Measurements from ENCODE around the gene TIMM10B. TPM values are rescaled to one million over a fixed set of nuclear protein-coding genes. Genes with fewer than 3 reads are reported as not detected.

The TIMM10B gene
- total and polyA plus RNA-seq, 2 of the 13 experiments (the other 11 are each of a cell fraction or from before 2014, with no cell fraction given): 34.9 to 39.5 TPM

DNA sequence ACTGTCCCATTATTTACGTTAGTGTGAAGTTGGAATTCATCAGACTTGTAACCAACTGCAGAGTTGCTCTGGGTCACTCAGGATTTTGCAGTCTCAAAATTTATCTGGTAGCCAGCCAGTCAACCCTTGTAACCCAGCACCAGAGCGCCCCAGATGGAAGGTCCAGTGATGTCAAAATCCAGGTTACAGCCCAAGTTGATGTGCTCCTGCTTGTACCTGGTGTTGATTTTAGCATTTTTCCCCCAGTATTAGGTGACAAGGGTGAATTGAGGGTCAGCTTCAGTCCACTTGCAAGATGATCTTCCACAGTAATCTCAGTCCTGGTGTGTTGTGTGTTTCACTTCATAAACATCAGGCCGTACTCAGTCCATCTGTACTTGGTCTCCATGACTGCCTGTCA, 7.5 kb downstream of the TIMM10B start:
- H3K79me2 ChIP-seq (ENCODE audit: insufficient read depth, low read length): no peaks in the 10 kb centered on the region
- H3K9me3 ChIP-seq (ENCODE audit: low read length): no peaks in the 10 kb centered on the region
- no peaks in the 10 kb centered on the region; the same call in 1 of the 2 replicates for H4K20me1 ChIP-seq (ENCODE audit: insufficient read depth, low read length)
- ChIA-PET CTCF (ENCODE audit: low intra/inter-chr PET ratio, low total read pairs) (no interaction called here), POLR2A (interaction anchor here (0.6 to 2.1 kb wide), 4 partner anchors 8 to 110 kb away, joined by 3 to 13 read pairs (median 8); partner anchors contain the start of genes ARFIP2 and TIMM10B)
- H3K27ac ChIP-seq (ENCODE audit: extremely low read length, insufficient read depth, low read length): no peak overlapping the region
- in situ Hi-C loops (cut with HindIII; ENCODE audit: extremely low pct_ligation_motif_present, low pct_unique_long_range_greater_than_20kb) (loop anchor here (10.0 kb wide), 1 partner anchor 116 kb away; the partner anchor contains the start of genes ILK and RRP8), intact Hi-C loops (cut with micrococcal nuclease; ENCODE audit: unreplicated experiment) (loop anchor here (10.0 kb wide), 1 partner anchor 254 kb away; the partner anchor contains the start of genes CNGA4 and FHIP1B)
- DNase-seq (ENCODE audit: low spot score) (no peak), FAIRE-seq (no peak), ATAC-seq (peak; percentile 47)
- H3K36me3 ChIP-seq (replicated peaks in 1 of 2; ENCODE audit: control insufficient read depth in 1 of 2, insufficient read depth in 2 of 2, low read length in 2 of 2): peaks cover 2 to 12% of the 10 kb centered on the region in 2 experiments
- no peak overlapping the region for H3K4me3 ChIP-seq (replicated peaks in 1 of 3; ENCODE audit: insufficient read depth in 1 of 3, low read depth in 2 of 3, low read length in 3 of 3)
- no peaks in the 10 kb centered on the region for H3K27me3 ChIP-seq (ENCODE audit: control insufficient read depth in 1 of 2, insufficient read depth in 2 of 2, low read length in 2 of 2)
- peak overlapping the region; percentile 13; the same call in 1 of the 2 replicates for H3K4me2 ChIP-seq (ENCODE audit: low read depth, low read length)
- no peak overlapping the region for H3K9ac ChIP-seq (ENCODE audit: insufficient read depth, low read depth, low read length)
- TF ChIP-seq NONO (IDR thresholded peaks at IDR 0.05) (no peak), NONO (CRISPR knock-in tag; conservative IDR thresholded peaks at IDR 0.05) (peak; percentile 57; the same call in 1 of the 2 replicates), FOXA1 (IDR thresholded peaks at IDR 0.05) (no peak), FOXA1 (CRISPR knock-in tag; IDR thresholded peaks at IDR 0.05) (peak; percentile 25; the same call in 1 of the 2 replicates)
- TF ChIP-seq, protein P1, sequence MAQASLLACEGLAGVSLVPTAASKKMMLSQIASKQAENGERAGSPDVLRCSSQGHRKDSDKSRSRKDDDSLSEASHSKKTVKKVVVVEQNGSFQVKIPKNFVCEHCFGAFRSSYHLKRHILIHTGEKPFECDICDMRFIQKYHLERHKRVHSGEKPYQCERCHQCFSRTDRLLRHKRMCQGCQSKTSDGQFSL (CRISPR knock-in tag; IDR thresholded peaks at IDR 0.05): no peak
- TF ChIP-seq, protein P2, sequence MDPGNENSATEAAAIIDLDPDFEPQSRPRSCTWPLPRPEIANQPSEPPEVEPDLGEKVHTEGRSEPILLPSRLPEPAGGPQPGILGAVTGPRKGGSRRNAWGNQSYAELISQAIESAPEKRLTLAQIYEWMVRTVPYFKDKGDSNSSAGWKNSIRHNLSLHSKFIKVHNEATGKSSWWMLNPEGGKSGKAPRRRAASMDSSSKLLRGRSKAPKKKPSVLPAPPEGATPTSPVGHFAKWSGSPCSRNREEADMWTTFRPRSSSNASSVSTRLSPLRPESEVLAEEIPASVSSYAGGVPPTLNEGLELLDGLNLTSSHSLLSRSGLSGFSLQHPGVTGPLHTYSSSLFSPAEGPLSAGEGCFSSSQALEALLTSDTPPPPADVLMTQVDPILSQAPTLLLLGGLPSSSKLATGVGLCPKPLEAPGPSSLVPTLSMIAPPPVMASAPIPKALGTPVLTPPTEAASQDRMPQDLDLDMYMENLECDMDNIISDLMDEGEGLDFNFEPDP (CRISPR knock-in tag; conservative IDR thresholded peaks at IDR 0.05): 0 out of 2 replicates have a peak, but pooled peaks have one; percentile 42
- WGBS (ENCODE audit: low lambda C conversion rate): 89% methylated on average over 3 of the region's 3 CpGs
- no peak overlapping the region for H2AFZ ChIP-seq (ENCODE audit: low read length)
- H3K4me1 ChIP-seq (ENCODE audit: insufficient read depth, low read length): peaks cover 62% of the 10 kb centered on the region
- no TSS peak for BruUV-seq (replicated peaks)
